ENCODE measurements around the gene FHL1.

Gene FHL1

GRCh38 chrX:136176399-136176825, 29.1 kb downstream of the FHL1 start:
- no peak for DNase-seq

DNA sequence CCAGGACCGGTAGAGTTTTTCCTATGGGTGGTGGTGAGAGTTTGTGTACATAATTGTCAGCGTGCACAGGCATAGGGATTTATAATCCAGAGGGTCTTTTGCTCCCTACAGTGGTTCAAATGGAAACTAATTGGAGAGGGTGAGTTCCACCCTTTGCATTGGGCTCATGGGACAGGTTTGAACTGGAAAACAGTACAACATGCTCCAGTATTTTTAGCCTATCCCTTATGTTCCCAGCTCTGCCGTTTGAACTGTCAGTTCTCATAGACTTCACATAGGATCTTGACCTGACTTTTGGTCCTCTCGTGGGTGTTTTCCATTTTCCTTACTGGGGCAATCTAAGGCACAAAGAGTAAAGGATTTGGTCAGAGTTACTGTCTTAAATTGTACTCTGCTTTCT, 31.8 kb downstream of the FHL1 start:
- TF ChIP-seq, protein P1, sequence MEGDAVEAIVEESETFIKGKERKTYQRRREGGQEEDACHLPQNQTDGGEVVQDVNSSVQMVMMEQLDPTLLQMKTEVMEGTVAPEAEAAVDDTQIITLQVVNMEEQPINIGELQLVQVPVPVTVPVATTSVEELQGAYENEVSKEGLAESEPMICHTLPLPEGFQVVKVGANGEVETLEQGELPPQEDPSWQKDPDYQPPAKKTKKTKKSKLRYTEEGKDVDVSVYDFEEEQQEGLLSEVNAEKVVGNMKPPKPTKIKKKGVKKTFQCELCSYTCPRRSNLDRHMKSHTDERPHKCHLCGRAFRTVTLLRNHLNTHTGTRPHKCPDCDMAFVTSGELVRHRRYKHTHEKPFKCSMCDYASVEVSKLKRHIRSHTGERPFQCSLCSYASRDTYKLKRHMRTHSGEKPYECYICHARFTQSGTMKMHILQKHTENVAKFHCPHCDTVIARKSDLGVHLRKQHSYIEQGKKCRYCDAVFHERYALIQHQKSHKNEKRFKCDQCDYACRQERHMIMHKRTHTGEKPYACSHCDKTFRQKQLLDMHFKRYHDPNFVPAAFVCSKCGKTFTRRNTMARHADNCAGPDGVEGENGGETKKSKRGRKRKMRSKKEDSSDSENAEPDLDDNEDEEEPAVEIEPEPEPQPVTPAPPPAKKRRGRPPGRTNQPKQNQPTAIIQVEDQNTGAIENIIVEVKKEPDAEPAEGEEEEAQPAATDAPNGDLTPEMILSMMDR (IDR thresholded peaks at IDR 0.05; ENCODE audit: low read depth, low read length): no peak
- no peaks in the 10 kb centered on the region for H3K9me3 ChIP-seq
- H3K4me3 ChIP-seq (ENCODE audit: low read depth, low read length): no peak overlapping the region
- DNase-seq: no peak
- H3K27me3 ChIP-seq: no peaks in the 10 kb centered on the region
- H3K4me1 ChIP-seq: no peaks in the 10 kb centered on the region
- no peaks in the 10 kb centered on the region for H3K36me3 ChIP-seq

More at GRCh38 chrX:136176399-136176825, 29.1 kb downstream of the FHL1 start:
- H3K4me1 ChIP-seq: no peaks in the 10 kb centered on the region
- H3K4me3 ChIP-seq (ENCODE audit: low read depth, low read length): no peak overlapping the region
- no peaks in the 10 kb centered on the region for H3K9me3 ChIP-seq
- H3K27me3 ChIP-seq: no peaks in the 10 kb centered on the region
- no peaks in the 10 kb centered on the region for H3K36me3 ChIP-seq
- TF ChIP-seq, protein P1 (IDR thresholded peaks at IDR 0.05; ENCODE audit: low read depth, low read length): no peak

GRCh38 chrX:136182414-136182813, 35.1 kb downstream of the FHL1 start:
- TF ChIP-seq, protein P1 (IDR thresholded peaks at IDR 0.05; ENCODE audit: low read depth, low read length): no peak
- DNase-seq: no peak
- Histone ChIP-seq H3K4me3 (ENCODE audit: low read depth, low read length) (no peak overlapping the region), H3K9me3 (no peaks in the 10 kb centered on the region), H3K36me3 (no peaks in the 10 kb centered on the region), H3K4me1 (no peaks in the 10 kb centered on the region), H3K27me3 (no peaks in the 10 kb centered on the region)

DNA sequence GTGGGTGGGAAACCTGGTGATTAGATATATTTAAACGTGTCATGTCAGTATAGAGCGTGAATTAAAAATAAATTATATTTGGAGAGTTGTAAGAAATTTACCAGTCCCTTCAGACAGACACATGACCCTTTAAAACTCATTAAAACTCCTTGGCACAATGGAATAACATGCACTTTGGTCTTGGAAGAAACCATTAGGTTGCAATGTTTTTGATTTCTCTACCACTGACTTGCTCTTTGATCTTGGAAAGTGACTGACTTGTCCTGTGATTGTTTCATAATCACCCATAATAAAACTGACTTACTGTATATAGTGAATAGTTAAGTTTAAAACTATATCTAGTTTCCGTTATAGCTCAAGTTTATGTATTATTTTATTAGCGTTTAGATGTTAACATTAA, 35.8 kb downstream of the FHL1 start:
- TF ChIP-seq, protein P1 (IDR thresholded peaks at IDR 0.05; ENCODE audit: low read depth, low read length): no peak
- no peaks in the 10 kb centered on the region for H3K27me3 ChIP-seq
- DNase-seq: no peak

GRCh38 chrX:136183917-136184316, 36.6 kb downstream of the FHL1 start:
- H3K36me3 ChIP-seq: no peaks in the 10 kb centered on the region
- no peaks in the 10 kb centered on the region for H3K4me1 ChIP-seq
- no peak overlapping the region for H3K4me3 ChIP-seq (ENCODE audit: low read depth, low read length)
- H3K9me3 ChIP-seq: no peaks in the 10 kb centered on the region
- DNase-seq: no peak
- TF ChIP-seq, protein P1 (IDR thresholded peaks at IDR 0.05; ENCODE audit: low read depth, low read length): no peak
- H3K27me3 ChIP-seq: no peaks in the 10 kb centered on the region

More for the DNA sequence above, 35.8 kb downstream of the FHL1 start:
- Histone ChIP-seq H3K4me1 (no peaks in the 10 kb centered on the region), H3K9me3 (no peaks in the 10 kb centered on the region), H3K4me3 (ENCODE audit: low read depth, low read length) (no peak overlapping the region), H3K36me3 (no peaks in the 10 kb centered on the region)

DNA sequence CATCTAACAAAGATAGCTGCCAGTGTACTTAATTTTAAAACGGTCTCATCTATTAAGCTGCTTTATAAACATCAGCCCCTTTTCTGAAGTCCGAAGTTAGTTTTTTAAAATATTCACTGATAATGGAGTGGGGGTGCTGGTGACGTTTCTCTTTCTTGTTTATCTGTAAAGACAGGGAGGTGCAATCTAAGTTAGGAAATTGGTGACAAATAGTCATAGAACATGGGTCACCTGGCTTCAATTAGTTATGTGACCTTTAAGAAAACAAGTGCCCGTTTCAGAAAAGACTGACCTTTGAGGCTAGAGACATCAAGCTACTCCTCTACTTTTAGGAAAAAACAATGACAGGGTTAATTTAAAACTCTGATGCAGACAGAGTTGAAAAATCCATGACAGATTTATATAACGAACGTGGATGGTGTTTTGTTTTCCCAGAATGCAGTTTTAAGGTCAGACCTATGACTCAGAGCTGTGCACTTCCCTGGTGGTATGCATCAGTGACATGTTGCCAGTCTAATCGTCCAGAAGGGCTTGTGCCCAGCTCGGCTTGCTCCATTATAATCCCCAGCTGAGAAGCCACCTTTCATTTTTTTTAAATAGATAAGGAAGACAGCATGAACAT, 38.2 kb downstream of the FHL1 start:
- Histone ChIP-seq H3K4me3 (ENCODE audit: low read depth, low read length) (no peak overlapping the region), H3K36me3 (no peaks in the 10 kb centered on the region), H3K9me3 (no peaks in the 10 kb centered on the region), H3K27me3 (no peaks in the 10 kb centered on the region), H3K4me1 (no peaks in the 10 kb centered on the region)
- TF ChIP-seq, protein P1 (IDR thresholded peaks at IDR 0.05; ENCODE audit: low read depth, low read length): no peak
- DNase-seq: no peak
